HG02588 (cell line): ENCODE results near the gene PAQR8.
A peak's percentile ranks its signal among the peaks of the same experiment; 100 is the strongest.

ENCODE experiments used
- ATAC-seq: cut with Tn5 transposase; IDR thresholded peaks from one replicate; pipeline ENCODE4 v1.9.1; 2021; ENCODE audit warnings: mild to moderate bottlenecking, moderate library complexity; ENCODE audit not compliant: unreplicated experiment

Gene PAQR8, protein sequence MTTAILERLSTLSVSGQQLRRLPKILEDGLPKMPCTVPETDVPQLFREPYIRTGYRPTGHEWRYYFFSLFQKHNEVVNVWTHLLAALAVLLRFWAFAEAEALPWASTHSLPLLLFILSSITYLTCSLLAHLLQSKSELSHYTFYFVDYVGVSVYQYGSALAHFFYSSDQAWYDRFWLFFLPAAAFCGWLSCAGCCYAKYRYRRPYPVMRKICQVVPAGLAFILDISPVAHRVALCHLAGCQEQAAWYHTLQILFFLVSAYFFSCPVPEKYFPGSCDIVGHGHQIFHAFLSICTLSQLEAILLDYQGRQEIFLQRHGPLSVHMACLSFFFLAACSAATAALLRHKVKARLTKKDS

DNA sequence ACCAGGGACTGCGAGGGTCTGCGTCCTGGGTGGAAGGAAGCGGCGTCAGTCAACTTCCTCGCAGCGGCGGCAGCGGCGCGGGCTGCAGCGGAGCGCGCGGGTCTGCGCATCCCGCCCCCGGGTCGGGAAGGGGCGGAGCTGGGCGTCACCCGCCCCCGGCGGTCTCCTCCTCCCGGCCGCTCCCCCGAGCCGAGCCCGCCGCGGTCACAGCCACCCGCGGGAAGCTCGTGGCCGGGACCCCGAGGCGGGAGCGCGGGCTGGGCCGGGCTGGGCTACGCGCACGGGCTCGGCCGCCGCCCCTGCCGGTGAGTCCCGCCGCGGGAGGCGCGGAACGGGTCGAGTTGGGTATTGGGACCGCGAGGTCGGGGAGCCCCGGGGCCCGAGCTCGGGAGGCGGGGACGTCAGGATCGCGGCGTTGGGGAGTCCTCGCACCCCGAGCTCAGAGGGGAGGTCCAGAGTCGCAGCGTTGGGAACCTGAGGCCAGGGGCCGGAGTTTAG, at the start of gene PAQR8:
PAQR8 (plus strand) TSS at position 207 of the 498 bp plus-strand sequence. CDS start 41,063 bp downstream, outside the sequence.
- ATAC-seq, result peak; percentile 91

DNA sequence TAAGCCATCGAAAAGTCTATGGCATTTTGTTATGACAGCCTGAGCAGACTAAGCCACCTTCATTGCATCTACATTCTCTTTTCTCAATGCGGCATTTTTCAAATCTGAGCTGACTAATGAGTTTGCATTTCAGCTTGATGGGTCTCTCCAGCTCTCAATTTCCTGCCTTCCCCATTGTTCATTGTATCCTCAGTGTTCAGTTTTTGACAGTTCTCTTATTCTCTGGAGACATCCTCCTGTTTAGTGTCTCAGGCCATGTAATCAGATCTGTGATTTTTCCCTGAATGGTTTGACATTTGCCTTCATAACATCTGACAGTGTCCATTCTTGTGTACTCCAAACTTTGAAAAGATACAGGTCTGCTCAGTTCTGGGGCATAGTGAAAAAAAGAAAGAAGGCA, 49.5 kb upstream of the PAQR8 start:
- ATAC-seq, result no peak

DNA sequence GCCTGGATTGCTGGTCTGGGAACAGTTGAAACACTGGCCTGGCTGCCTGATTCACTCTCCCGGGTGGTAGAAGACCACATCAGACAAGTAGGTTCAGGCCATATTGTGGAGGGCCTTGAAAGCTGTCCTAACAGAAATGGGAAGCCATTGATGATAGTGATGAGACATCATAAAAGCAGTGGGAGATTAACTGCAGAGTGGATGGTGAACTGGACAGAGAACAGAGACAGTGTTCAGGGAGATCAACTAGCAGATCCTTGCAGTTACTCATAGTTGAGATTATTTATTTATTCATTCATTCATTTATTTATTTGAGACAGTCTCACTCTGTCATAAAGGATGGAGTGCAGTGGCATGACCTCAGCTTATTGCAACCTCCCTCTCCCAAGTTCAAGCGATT, 47.2 kb upstream of the PAQR8 start:
- ATAC-seq, result no peak

DNA sequence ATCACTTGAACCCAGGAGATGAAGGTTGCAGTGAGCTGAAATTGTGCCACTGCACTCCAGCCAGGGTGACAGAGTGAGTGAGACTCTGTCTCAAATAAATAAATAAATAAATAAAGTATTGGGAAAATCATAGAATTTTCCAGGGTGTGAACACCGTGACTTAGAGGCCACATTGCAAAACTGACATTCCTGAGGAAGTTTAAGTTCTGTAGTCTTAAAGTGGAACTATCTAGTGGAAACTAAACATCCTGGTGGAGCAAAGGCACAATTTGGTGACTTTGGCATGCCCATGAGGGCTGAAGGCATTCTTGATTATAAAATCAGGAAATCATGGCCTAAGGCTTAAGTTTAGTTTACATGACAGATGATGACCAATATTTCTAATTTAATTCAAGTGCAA, 44.7 kb upstream of the PAQR8 start:
- ATAC-seq, result no peak

DNA sequence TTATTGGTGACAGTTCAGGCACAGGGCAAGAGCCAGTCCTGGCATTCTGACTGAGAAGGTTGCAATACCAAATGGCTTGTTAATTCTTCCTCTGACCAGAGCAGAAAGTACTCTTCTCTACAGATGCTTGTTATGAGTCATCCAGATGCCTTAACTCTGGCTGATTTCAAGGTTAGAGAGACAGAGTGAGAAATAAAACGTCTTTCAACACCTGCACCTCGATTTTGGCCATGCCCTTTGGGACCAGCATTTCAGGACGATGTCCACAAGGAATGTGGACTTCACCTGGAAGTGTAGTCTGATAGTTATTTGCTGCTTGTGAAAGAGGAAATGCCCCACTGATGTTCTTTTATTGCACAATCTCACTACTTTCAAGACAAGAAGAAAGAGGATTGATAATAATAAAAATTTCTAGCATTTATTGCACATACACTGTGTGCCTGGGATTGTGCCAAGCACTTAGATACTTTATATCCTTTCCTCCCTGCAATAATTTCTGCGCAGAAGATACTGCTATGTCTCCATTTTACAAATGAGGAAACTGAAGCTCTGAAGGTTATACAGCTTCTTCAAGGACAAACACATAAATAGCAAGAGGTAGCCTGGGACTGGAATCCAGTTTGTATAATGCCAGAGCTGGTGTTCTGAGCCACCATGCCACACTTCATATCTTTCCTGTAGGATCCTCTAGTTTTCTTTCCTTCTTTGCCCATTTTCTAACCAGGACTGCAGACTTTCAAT, 43.9 kb upstream of the PAQR8 start:
- peak; percentile 97 for ATAC-seq

DNA sequence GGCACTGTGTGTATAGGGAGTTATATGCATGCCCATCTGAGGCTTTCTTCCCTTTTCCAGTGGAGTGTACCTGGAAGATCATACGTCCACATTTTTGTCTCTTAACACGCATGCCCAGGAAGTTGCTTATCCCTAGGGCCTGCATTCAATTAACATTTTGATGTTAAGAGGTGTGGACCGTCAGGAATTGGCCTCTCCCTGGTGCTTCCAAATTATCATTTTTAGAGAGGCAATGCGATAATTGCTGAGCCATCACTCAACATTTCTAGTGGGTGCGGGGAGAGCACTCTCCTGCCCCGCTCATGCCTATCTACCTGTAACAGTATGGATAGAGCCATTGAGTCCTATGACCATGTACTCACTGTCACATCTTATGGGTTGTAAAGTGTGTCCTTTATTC, 37.8 kb upstream of the PAQR8 start:
- ATAC-seq, result no peak

DNA sequence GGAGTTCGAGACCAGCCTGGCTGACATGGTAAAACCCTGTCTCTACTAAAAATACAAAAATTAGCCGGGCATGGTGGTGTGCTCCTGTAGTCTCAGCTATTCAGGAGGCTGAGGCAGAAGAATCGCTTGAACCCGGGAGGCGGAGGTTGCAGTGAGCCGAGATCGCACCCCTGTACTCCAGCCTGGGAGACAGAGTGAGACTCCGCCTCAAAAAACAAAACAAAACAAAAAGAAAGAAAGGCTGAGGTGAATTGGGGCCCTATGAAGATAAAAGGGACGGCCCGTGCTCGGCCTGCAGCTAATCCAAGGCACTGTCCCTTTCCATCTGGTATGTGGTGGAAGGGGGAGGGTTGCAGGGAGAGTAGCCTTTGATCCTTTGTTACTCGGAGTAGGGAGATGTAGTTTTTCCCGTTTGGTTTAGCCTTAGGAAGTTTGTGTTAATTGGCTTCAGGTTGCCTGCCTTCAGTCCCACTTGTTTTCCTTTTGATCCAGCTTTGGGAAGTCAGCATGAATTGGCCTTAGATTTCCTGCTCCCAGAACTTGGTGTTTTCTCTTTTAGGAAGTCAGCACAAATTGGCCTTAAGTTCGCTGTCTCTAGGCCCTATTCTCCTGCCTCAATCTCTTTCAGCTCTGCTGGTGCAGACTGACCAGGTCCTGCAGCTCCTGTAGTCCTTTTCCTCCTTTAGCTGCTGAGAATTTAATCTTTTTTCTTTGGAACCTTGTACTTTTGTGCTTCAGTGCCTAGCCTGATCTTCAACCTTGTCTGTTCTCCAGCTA, 36.1 kb upstream of the PAQR8 start:
- no peak for ATAC-seq

DNA sequence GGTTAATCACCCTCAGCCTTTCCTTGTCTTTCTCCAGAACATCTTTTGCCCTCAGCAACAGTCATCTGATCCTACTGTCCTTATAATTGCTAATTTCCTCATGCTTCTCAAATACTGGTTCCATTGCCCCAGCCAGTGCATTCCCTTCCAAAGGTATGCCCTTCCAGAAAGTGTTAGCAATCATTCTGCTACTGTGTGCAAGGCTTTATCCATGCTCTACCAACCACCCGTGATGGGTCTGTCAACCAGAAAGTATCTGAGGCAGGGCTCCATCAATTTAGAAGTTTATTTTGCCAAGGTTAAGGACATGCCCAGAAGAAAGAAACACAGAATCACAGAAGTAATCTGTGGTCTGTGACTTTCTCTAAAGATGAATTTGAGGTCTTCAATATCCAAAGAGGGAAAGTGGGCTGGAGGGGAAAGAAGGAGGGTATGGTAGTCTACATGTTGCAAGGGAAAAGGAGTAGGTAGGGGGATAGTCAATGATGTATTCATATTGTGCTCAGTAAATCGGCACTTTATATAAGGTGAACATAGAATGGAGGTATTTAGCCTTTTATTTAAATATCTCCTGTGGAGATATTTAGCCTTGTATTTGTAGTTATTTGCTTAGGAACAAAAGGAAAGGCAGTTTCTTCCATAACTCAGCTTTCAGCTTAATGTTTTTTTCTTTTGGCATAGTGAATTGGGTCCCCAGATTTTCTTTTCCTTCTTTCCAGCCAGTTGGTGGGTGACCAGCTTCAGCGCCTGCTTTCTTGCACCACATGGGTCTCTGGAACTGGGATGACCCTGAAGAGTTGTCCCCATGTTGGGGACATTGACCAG, 35.2 kb upstream of the PAQR8 start:
- ATAC-seq, result no peak

DNA sequence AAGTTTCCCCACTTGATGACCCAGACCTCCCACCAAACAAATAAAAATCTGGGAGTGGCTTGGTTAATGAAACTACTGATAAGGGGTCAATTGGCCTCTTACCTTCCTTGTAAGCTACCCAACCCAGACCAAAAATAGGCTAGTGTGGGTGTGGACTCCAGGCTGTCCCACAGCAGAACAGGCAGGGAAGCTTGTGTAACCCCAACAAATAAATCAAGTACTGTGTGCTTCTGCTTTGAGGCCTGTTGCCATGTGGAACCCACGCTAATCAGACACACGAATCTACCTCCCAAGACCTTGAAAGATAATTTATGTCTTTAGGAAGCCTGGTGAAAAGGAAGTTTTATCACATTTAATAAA, 33.7 kb upstream of the PAQR8 start:
- no peak for ATAC-seq

DNA sequence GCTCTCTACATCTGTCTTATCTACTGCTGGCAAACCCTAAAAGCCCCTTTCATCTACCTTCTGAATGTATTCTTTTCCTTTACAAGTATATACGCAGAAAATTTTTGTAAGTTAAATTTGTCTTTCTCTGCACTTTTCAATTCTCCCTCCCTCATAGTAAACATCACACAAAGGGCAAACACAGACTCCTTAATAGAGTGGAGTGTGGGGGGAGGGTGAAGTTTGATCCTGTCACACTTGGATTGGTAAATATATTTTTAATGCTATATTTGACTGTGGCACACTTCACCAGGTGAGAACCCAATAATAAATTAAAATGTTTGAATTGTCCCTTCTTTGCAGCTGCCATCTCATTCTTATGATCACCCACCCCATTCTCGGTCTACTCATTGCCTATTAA, 33.2 kb upstream of the PAQR8 start:
- no peak for ATAC-seq

DNA sequence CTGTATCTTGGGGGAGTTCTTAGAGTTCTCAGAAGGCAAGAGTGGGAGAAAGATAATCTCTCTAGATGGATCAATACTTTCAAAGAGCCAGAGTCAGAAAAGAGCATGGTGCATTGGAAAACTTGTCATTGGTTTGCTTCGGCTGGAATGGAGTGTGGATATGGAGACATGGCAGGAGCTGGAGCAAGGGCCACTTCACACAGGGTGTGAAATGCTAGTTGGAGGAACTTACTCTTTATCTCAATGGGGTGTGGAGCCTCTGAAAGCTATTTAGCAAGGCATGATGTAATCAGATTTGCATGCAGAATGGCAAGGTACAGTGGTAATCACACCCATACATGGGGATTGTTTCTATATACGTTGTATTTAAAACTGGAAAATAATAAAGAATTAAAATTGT, 31.5 kb upstream of the PAQR8 start:
- no peak for ATAC-seq

DNA sequence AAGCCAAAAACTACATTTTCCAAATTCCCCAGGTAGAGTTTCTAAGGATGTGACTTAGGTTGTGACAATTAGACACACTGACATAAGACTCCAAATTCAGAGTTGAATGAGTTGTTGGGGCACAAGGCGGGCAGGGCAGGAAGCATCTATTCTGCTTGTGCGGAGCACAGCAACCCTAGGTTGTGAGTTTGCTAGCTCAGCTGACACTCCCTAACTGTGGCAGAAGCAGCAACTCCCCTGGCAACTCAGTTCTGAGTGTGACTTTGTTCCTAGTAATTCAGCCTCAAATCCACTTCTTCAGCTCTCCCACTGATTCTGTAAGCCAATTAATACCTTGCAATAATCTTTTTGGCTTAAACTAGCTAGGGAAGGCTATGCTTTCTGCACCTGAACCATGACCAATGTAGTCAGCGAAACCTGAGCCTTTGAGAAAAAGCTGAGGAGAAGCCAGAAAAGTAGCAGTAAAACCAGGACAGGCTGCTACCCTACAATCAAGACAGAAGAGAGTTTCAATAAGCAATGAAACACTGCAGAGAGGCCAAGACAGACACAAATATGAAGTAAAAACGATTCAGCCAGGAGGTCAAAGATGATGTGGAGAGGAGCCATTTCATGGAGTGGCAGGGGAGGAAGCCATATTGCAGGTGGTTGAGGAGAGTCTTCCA, 30.0 kb upstream of the PAQR8 start:
- ATAC-seq, result no peak

DNA sequence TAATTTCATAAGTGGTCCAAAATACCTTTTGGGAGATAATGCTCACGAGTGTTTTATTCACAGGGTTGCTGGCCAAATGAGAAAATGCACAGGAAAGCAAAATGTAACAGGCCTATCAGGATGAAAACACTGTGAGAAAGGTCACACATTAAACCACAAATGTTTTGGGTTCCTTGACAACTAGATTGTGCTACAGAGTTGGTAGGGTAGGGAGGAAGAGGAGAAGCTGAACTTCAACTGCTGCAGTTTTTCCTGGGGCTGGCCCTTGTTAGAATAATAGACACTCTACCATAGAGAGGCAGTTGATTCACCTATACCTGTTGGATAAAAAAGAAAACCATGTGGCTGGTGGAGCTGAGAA, 28.1 kb upstream of the PAQR8 start:
- ATAC-seq, result no peak

DNA sequence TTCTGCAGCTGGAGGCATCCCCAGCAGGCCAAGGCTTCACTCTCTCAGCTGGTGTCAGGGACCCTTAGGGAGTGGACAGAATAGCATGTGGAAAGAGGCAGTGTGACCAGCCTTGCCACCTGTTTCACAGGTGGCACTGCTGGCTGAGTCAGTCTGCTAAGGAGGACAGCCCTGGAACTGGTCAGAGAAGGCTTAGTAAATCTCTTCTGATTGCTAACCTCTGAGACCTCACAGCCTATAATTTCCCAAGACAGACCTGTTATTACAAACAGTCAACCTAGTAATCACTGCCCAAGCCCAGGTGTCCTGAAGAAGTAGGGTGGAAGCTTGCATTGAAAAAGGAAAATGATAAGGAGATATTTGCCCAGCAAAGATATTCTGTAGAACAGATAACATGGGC, 26.4 kb upstream of the PAQR8 start:
- no peak for ATAC-seq

DNA sequence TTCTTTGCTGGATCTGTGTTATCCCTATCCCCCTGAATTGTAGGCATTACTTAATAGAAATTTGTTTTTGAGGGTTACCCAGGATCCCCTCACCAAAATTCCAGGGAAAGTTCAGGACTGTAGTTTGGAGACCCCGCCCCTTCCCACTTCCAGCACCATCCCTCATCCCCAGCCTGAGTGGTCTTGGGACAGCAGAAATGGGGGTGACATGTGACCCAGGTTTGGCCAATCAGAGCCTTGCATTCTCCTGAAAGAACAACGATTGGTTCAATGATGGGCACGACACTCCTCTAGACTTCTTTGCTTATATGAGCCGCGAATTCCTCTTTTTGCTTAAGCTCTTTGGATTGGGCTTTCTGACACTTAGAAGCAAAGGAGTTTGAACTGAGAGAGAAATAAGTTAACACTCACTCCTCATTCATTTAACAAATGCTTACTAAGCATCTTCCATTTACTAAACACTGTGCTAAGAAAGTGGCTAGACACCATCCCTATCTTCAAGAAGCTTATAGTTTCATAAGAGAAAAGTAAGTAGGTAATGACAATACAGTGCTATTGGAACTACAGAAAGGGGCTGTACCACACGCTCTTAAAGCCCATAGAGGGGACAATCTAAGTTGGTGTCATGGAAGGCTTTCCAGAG, 24.9 kb upstream of the PAQR8 start:
- no peak for ATAC-seq

DNA sequence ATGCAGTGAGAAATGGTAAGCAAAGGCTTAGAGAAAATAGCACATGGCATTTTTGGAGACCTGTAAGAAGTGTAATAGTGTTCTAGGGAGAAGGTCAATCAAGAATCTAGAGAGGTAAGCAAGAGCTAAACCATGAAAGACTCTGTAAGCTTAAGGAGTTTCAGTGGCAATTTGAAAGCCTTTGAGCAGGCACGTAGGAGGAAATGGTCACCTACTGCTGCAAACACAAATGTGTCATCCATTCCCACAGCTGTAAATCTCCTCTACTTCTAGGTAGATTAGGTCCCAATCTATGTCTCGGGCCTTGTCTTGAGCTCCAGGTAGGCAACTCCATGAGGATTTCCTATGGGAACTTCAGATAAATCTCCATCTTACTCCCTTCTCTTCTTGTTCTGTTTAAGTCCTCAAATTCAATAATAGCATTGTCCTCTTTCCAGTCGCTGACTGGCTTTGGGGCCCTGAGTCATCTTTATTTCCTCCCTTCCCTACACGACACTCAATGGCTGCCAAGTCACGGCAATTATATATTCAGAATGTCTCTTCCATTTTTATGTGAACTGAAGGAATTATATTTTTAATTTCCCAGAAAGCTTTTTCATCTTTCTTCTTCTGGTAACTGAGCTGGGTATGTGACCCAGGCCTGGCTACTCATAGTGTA, 24.2 kb upstream of the PAQR8 start:
- ATAC-seq, result no peak

DNA sequence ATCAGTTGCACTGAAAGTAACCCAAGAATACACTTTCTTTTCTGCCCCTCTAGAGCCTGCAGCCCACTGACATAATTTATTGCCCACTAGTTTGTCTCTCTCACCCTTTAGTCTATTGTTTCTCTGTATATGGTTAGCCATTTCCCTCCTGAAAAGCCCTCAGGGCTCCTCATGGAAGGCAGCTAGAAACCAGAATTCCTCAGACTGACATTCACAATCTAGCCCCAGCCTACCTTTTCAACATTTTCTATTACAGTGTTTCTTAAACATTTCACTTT, 21.4 kb upstream of the PAQR8 start:
- no peak for ATAC-seq

DNA sequence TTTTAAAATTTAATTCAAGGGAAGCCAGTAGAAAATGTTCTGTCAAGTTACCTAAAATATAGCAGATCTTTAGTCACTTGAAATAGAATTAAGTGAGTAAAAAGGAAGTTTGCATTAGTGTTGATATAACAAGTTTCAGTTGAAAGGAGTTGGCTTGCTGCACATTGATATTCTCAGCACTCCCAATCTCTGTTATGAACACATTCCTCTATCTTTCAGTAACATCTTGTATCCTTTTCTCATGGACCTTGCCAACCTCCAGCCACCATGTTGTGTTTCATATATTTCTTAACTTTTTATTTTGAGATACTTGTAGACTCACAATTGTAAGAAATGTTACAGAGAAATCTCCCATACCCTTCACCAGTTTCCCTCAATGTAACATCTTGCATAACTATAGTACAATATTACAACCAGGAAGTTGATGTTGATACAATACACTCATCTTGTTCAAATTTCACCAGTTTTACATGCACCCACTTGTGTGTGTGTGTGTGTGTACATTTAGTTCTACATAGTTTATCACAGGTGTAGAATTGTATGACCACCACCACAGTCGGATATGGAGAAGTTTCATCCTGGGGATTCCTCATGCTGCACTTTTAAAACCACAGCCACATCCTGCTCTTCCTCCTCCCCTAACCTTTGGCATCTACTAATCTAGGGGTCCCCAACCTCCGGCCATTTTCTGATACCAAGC, 20.2 kb upstream of the PAQR8 start:
- ATAC-seq, result no peak

DNA sequence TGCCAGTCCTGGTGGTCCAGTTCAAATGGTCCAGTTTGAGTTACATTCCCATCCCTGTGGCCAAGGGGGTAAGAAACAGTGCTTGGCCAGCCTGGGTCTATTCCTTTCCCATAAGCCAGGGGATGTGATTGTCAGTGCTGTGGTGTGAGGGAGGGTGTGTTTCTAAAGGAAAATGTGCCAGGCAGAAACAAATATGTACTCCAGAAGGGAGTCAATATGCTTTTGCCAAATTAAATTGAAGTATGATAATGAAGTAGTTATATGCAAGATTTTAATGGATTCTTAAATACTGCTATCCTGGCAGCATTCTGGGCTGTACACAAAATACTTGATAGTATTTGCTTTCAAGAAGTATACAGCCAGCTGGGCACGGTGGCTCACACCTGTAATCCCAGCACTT, 16.6 kb upstream of the PAQR8 start:
- ATAC-seq, result no peak
